Activated naive CD4-positive, alpha-beta T cell treated with anti-CD3 and anti-CD28 coated beads for 36 hours (primary cell): ENCODE measurements around the gene MEI1. TPM values are rescaled to one million over a fixed set of nuclear protein-coding genes. Genes with fewer than 3 reads are reported as not detected.
A peak's percentile ranks its signal among the peaks of the same experiment; 100 is the strongest.

Source experiments
- CTCF ChIA-PET: fragments of 350-600 bp; sonication (Branson Sonifier 250); formaldehyde crosslinking; loops from one replicate; lab custom pipeline; 2021; ENCODE audit warnings: antibody characterized with exemption; lab: Charles Lee
- DNase-seq: peaks from one replicate; pipeline ENCODE4 v3.0.0-alpha.2; 2020
- H3K27ac Mint-ChIP-seq: one replicate; pipeline ENCODE4 v1.8.0; 2021; ENCODE audit warnings: mild to moderate bottlenecking, mixed read lengths
- H3K27me3 Mint-ChIP-seq: one replicate; pipeline ENCODE4 v1.8.0; 2021; ENCODE audit warnings: low read depth, mixed read lengths
- H3K36me3 Mint-ChIP-seq: one replicate; pipeline ENCODE4 v1.8.0; 2021; ENCODE audit warnings: low read depth, mixed read lengths
- H3K4me1 Mint-ChIP-seq: one replicate; pipeline ENCODE4 v1.8.0; 2021; ENCODE audit warnings: low read depth, mixed read lengths
- H3K4me3 Mint-ChIP-seq: one replicate; pipeline ENCODE4 v1.8.0; 2021; ENCODE audit warnings: mild to moderate bottlenecking, moderate library complexity, mixed read lengths
- H3K9me3 Mint-ChIP-seq: one replicate; pipeline ENCODE4 v1.8.0; 2021; ENCODE audit warnings: mixed read lengths
- intact Hi-C: fragments of 100-400 bp; cut with micrococcal nuclease; formaldehyde crosslinking; loops from one replicate; pipeline ENCODE4 v1.15.1; 2023
- total RNA-seq, 2 experiments: library from RNA; stranded (reverse); gene quantifications; one replicate each; pipeline ENCODE4 v1.2.3, GENCODE V29; 2021

Gene MEI1
- total RNA-seq, 2 experiments from 2014 or later = 28.4 to 28.8 TPM

- intact Hi-C loops = no loop called here
- Mint-ChIP-seq H3K27ac (peak overlapping the region; percentile 9), H3K27me3 (no peaks in the 10 kb centered on the region), H3K9me3 (no peaks in the 10 kb centered on the region), H3K4me3 (no peak overlapping the region), H3K36me3 (no peaks in the 10 kb centered on the region), H3K4me1 (peaks cover 42% of the 10 kb centered on the region)
- CTCF ChIA-PET = interaction anchor here (1.6 to 4.9 kb wide), 2 partner anchors 31 to 81 kb away, joined by 4 to 34 read pairs; no protein-coding TSS in a partner anchor
- DNase-seq = peak; percentile 32
Measured at GRCh38 chr22:41777749-41778425, 78.6 kb downstream of the MEI1 start.

GRCh38 chr22:41779929-41780505, 80.7 kb downstream of the MEI1 start:
- CTCF ChIA-PET = interaction anchor here (1.6 to 5.0 kb wide), 5 partner anchors 19 to 167 kb away, joined by 3 to 38 read pairs (median 26); partner anchors contain the start of genes CCDC134 and CENPM
- Mint-ChIP-seq H3K27ac (peak overlapping the region; percentile 95), H3K9me3 (no peaks in the 10 kb centered on the region), H3K36me3 (no peaks in the 10 kb centered on the region), H3K4me3 (peak overlapping the region; percentile 86), H3K27me3 (no peaks in the 10 kb centered on the region), H3K4me1 (peaks cover 49% of the 10 kb centered on the region)
- DNase-seq = peak; percentile 48
- intact Hi-C loops = loop anchor here (1.0 to 10.0 kb wide), 8 partner anchors 21 to 335 kb away; partner anchors contain the start of genes CCDC134, MEI1, NAGA and PHETA2

GRCh38 chr22:41780746-41781505, 81.6 kb downstream of the MEI1 start:
- Mint-ChIP-seq H3K4me3 (peak overlapping the region; percentile 86), H3K36me3 (no peaks in the 10 kb centered on the region), H3K4me1 (peaks cover 49% of the 10 kb centered on the region), H3K9me3 (no peaks in the 10 kb centered on the region), H3K27me3 (no peaks in the 10 kb centered on the region), H3K27ac (peak overlapping the region; percentile 95)
- intact Hi-C loops = loop anchor here (1.0 to 10.0 kb wide), 8 partner anchors 20 to 336 kb away; partner anchors contain the start of genes CCDC134, MEI1, NAGA and PHETA2
- DNase-seq = peak; percentile 98
- CTCF ChIA-PET = interaction anchor here (0.6 to 5.0 kb wide), 9 partner anchors 14 to 160 kb away, joined by 3 to 38 read pairs (median 3); partner anchors contain the start of gene CCDC134

- CTCF ChIA-PET = interaction anchor here (0.6 to 5.0 kb wide), 9 partner anchors 13 to 159 kb away, joined by 3 to 38 read pairs (median 3); partner anchors contain the start of gene CCDC134
- Mint-ChIP-seq H3K27me3 (no peaks in the 10 kb centered on the region), H3K9me3 (no peaks in the 10 kb centered on the region), H3K4me3 (peak overlapping the region; percentile 86), H3K4me1 (peaks cover 51% of the 10 kb centered on the region), H3K36me3 (no peaks in the 10 kb centered on the region), H3K27ac (peak overlapping the region; percentile 95)
- intact Hi-C loops = loop anchor here (2.0 to 10.0 kb wide), 6 partner anchors 19 to 337 kb away; partner anchors contain the start of genes CCDC134, MEI1, NAGA and PHETA2
- peak; percentile 12 for DNase-seq
Measured at GRCh38 chr22:41781507-41781906, 82.2 kb downstream of the MEI1 start.

GRCh38 chr22:41782316-41782715, 83.0 kb downstream of the MEI1 start:
- CTCF ChIA-PET = interaction anchor here (0.6 to 5.0 kb wide), 6 partner anchors 14 to 178 kb away, joined by 3 to 38 read pairs (median 15); partner anchors contain the start of gene CCDC134
- no peaks in the 10 kb centered on the region for H3K9me3 Mint-ChIP-seq

GRCh38 chr22:41782751-41783150, 83.4 kb downstream of the MEI1 start:
- H3K4me1 Mint-ChIP-seq = peaks cover 55% of the 10 kb centered on the region
- intact Hi-C loops = loop anchor here (5.0 to 10.0 kb wide), 3 partner anchors 85 to 338 kb away; partner anchors contain the start of genes MEI1, NAGA, PHETA2 and TOB2
- H3K27ac Mint-ChIP-seq = peak overlapping the region; percentile 95
- no peaks in the 10 kb centered on the region for H3K9me3 Mint-ChIP-seq
- CTCF ChIA-PET = interaction anchor here (0.6 to 5.0 kb wide), 4 partner anchors 17 to 179 kb away, joined by 3 to 38 read pairs (median 19); partner anchors contain the start of gene CCDC134
- peak overlapping the region; percentile 86 for H3K4me3 Mint-ChIP-seq
- no peak for DNase-seq
- no peaks in the 10 kb centered on the region for H3K27me3 Mint-ChIP-seq
- H3K36me3 Mint-ChIP-seq = no peaks in the 10 kb centered on the region

More at GRCh38 chr22:41782316-41782715, 83.0 kb downstream of the MEI1 start:
- H3K36me3 Mint-ChIP-seq = no peaks in the 10 kb centered on the region
- peak overlapping the region; percentile 86 for H3K4me3 Mint-ChIP-seq
- peak overlapping the region; percentile 95 for H3K27ac Mint-ChIP-seq
- no peaks in the 10 kb centered on the region for H3K27me3 Mint-ChIP-seq
- intact Hi-C loops = loop anchor here (5.0 to 10.0 kb wide), 3 partner anchors 85 to 338 kb away; partner anchors contain the start of genes MEI1, NAGA, PHETA2 and TOB2
- DNase-seq = peak; percentile 40
- H3K4me1 Mint-ChIP-seq = peaks cover 57% of the 10 kb centered on the region

GRCh38 chr22:41787331-41787730, 88.0 kb downstream of the MEI1 start:
- Mint-ChIP-seq H3K4me1 (peaks cover 21% of the 10 kb centered on the region), H3K4me3 (no peak overlapping the region), H3K36me3 (peaks cover 4% of the 10 kb centered on the region), H3K27ac (no peak overlapping the region), H3K9me3 (no peaks in the 10 kb centered on the region), H3K27me3 (no peaks in the 10 kb centered on the region)
- CTCF ChIA-PET = interaction anchor here (0.6 to 1.6 kb wide), 2 partner anchors 12 to 90 kb away, joined by 3 to 4 read pairs; no protein-coding TSS in a partner anchor
- intact Hi-C loops = loop anchor here (10.0 kb wide), 1 partner anchor 343 kb away; the partner anchor contains the start of gene TOB2
- no peak for DNase-seq

- Mint-ChIP-seq H3K4me1 (peaks cover under 1% of the 10 kb centered on the region), H3K27ac (no peak overlapping the region), H3K36me3 (peaks cover 7% of the 10 kb centered on the region), H3K9me3 (no peaks in the 10 kb centered on the region), H3K27me3 (no peaks in the 10 kb centered on the region), H3K4me3 (no peak overlapping the region)
- DNase-seq = no peak
- intact Hi-C loops = no loop called here
- CTCF ChIA-PET = no interaction called here
Measured at GRCh38 chr22:41793871-41794270, 94.6 kb downstream of the MEI1 start.

- H3K4me3 Mint-ChIP-seq = peak overlapping the region; percentile 84
- CTCF ChIA-PET = interaction anchor here (0.6 to 4.6 kb wide), 10 partner anchors 11 to 167 kb away, joined by 3 to 38 read pairs (median 4); partner anchors contain the start of genes CENPM and MEI1
Measured at GRCh38 chr22:41798736-41799135, 99.4 kb downstream of the MEI1 start.

GRCh38 chr22:41799486-41800347, 100.4 kb downstream of the MEI1 start:
- no peaks in the 10 kb centered on the region for H3K9me3 Mint-ChIP-seq
- CTCF ChIA-PET = interaction anchor here (0.6 to 4.6 kb wide), 9 partner anchors 19 to 317 kb away, joined by 3 to 38 read pairs (median 5); partner anchors contain the start of genes CENPM and MEI1
- H3K27ac Mint-ChIP-seq = peak overlapping the region; percentile 95
- H3K4me1 Mint-ChIP-seq = peaks cover 33% of the 10 kb centered on the region
- H3K27me3 Mint-ChIP-seq = no peaks in the 10 kb centered on the region
- H3K4me3 Mint-ChIP-seq = peak overlapping the region; percentile 84
- H3K36me3 Mint-ChIP-seq = peaks cover 3% of the 10 kb centered on the region
- intact Hi-C loops = loop anchor here (2.0 to 5.0 kb wide), 3 partner anchors 19 to 102 kb away; partner anchors contain the start of gene MEI1
- DNase-seq = peak; percentile 32

More at GRCh38 chr22:41798736-41799135, 99.4 kb downstream of the MEI1 start:
- H3K27me3 Mint-ChIP-seq = no peaks in the 10 kb centered on the region
- peaks cover 24% of the 10 kb centered on the region for H3K4me1 Mint-ChIP-seq
- intact Hi-C loops = no loop called here
- DNase-seq = no peak
- H3K9me3 Mint-ChIP-seq = no peaks in the 10 kb centered on the region
- peaks cover 3% of the 10 kb centered on the region for H3K36me3 Mint-ChIP-seq
- peak overlapping the region; percentile 95 for H3K27ac Mint-ChIP-seq
